ENCODE results near the gene PARD3B. TPM values are rescaled to one million over a fixed set of nuclear protein-coding genes. Genes with fewer than 3 reads are reported as not detected.

Gene PARD3B
- total RNA-seq, 4 donors from 2014 or later, result 27.8 to 39.3 (median 33.7) TPM

DNA sequence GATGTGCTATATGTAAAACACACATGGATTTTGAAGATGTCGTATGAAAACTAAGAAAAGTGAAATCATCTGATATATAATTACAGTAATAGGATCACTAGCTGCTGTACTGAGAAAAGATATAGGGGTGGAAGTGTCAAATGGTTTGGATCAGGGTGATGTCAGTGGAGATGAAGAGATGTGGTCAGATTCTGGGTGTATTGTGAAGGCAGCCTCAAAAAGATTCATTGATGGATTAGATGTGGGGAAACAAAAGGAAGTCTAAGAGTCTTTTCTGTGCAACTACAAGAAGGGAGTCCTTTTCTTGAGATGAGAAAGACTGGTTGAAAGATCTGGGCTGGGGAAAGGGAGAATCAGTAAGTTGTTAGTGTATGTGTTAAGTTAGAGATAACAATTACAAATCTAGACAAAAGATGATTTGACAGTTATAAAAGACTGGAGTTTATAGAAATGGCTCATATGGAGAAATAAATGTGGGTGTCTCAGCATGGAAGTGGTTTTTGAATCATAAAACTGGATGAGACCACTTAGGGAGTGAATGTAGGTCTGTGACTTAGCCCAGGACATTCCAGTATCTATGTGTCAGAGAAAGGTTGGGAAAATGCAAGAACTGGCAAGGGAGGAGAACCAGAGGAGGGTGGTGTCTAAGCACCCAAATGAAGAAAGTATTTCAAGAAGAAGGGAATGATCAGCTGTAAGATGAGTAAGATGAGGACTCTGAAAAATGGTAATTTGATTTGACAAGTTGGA is 347.4 kb downstream of the PARD3B start:
- DNase-seq (ENCODE audit: low spot score) (no peak), ATAC-seq (ENCODE audit: low FRiP score) (peak; percentile 88)
- no peak for TF ChIP-seq CTCF (IDR thresholded peaks at IDR 0.05)

DNA sequence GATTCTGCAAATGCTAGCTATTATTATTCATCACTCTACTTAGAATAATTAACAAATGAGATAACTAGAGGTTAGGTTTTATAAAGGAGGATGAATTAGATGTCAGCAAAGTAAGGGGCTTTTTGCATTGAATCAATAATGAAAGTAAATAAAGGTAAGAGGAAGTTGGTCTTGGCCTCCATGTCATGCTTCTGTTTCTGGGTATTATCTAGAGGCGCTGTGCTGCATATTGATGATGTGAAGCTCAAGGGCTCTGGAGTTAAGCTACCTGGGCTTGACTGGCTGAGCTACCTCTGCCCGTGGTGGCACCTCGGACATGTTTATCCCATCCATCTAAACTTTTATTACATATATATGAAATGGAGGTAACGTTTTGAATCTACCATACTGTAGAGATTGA is 350.9 kb downstream of the PARD3B start:
- ATAC-seq (ENCODE audit: low FRiP score), result no peak
- DNase-seq (ENCODE audit: low spot score), result no peak
- no peak for TF ChIP-seq CTCF (IDR thresholded peaks at IDR 0.05)

GRCh38 chr2:204897561-204897960 is 352.3 kb downstream of the PARD3B start:
- DNase-seq (ENCODE audit: low spot score) (no peak), ATAC-seq (ENCODE audit: low FRiP score) (no peak)
- TF ChIP-seq CTCF (IDR thresholded peaks at IDR 0.05), result no peak

DNA sequence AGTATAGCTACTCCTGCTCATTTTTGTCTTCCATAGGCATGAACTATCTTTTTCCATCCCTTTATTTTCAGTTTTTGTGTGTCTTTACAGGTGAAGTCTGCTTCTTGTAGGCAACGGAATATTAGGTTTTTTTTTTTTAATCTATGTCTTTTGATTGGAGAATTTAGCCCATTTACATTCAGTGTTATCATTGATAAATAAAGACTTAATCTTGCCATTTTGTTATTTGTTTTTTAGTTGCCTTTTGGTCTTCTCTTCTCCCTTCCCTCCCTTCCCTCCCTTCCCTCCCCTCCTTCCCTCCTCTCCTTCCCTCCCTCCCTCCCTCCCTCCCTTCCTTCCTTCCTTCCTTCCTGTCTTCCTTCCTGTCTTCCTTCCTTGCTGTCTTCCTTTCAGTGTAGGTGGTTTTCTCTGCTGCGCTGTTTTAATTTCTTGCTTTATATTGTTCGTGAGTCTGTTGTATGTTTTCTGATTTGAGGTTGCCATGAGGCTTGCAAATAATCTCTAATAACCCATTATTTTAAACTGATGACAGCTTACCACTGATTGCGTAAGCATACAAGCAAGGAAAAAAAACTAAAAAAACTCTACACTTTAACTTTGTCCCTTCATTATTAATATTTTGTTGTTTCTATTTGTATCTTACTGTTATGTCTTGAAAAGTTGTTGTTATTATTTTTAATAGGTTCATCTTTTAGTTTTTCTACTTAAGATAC is 353.8 kb downstream of the PARD3B start:
- DNase-seq (ENCODE audit: low spot score) (no peak), ATAC-seq (ENCODE audit: low FRiP score) (no peak)
- TF ChIP-seq CTCF (IDR thresholded peaks at IDR 0.05), result no peak

GRCh38 chr2:204899983-204900382 is 354.7 kb downstream of the PARD3B start:
- DNase-seq (ENCODE audit: low spot score) (no peak), ATAC-seq (ENCODE audit: low FRiP score) (no peak)
- no peak for TF ChIP-seq CTCF (IDR thresholded peaks at IDR 0.05)

DNA sequence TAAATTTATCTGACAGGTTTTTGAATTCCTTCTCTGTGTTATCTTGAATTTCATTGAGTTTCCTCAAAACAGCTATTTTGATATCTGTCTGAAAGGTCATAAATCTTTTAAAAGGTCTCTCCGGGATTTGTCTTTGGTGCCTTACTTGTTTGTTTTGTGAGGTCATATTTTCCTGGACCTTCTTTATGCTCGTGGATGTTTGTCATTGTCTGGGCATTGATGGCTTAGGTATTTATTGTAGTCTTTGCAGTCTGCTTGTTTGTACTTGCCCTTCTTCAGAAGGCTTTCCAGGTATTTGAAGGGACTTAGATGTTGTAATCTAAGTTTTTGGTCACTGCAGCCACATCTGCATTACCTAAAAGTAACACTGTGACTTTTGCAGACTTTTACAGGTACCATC is 355.2 kb downstream of the PARD3B start:
- TF ChIP-seq CTCF (IDR thresholded peaks at IDR 0.05), result no peak
- ATAC-seq (ENCODE audit: low FRiP score), result no peak
- DNase-seq (ENCODE audit: low spot score), result no peak

DNA sequence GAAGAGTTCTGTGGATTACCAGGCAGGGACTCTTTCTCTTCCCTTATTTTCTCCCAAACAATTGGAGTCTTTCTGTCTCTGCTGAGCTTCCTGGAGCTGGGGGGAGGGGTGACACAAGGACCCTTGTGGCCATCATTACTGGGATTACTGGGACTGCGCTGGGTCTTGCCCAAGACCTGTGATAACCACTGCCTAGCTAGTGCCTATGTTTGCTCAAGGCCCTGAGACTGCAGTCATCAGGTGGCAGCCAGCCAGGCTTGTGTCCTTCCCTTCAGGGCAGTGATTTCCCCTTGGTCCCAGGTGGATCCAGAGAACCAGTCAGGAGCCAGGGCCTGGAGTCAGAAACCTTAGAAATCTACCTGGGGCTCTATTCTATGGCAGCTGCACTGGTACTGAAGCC is 355.6 kb downstream of the PARD3B start:
- no peak for TF ChIP-seq CTCF (IDR thresholded peaks at IDR 0.05)
- no peak for ATAC-seq (ENCODE audit: low FRiP score)
- DNase-seq (ENCODE audit: low spot score), result no peak

Data from omental fat pad (tissue), 4 donors.